COLO829 (cell line): ENCODE data around the gene S100A11.
A peak's percentile ranks its signal among the peaks of the same experiment; 100 is the strongest.

Experiments
- DNase-seq: peaks from one replicate; pipeline ENCODE4 v3.0.0; 2012; ENCODE audit warnings: low spot score

S100A11 gene

GRCh38 chr1:152039461-152039860 lies 2.7 kb upstream of the S100A11 start:
- DNase-seq, result no peak

- no peak for DNase-seq
These were observed 2.1 kb upstream of the S100A11 start for GRCh38 chr1:152038871-152039270.

- DNase-seq, result peak; percentile 60
These were observed 1.1 kb downstream of the S100A11 start for GRCh38 chr1:152035539-152036266.

GRCh38 chr1:152034654-152035538 lies 1.9 kb downstream of the S100A11 start:
- peak; percentile 89 for DNase-seq

- peak; percentile 71 for DNase-seq
These were observed 2.5 kb downstream of the S100A11 start for GRCh38 chr1:152034324-152034653.

GRCh38 chr1:152029929-152030211 lies 6.9 kb downstream of the S100A11 start:
- DNase-seq, result no peak

- no peak for DNase-seq
These were observed 7.5 kb downstream of the S100A11 start for GRCh38 chr1:152029144-152029928.

GRCh38 chr1:152026895-152027294 lies 9.9 kb downstream of the S100A11 start:
- no peak for DNase-seq

GRCh38 chr1:152024223-152024622 lies 12.6 kb downstream of the S100A11 start:
- DNase-seq, result no peak

GRCh38 chr1:152023221-152023620 lies 13.6 kb downstream of the S100A11 start:
- DNase-seq, result no peak

GRCh38 chr1:152022474-152022873 lies 14.3 kb downstream of the S100A11 start:
- DNase-seq, result no peak

- DNase-seq, result no peak
These were observed 15.2 kb downstream of the S100A11 start for GRCh38 chr1:152021569-152021968.

- DNase-seq, result no peak
These were observed 16.0 kb downstream of the S100A11 start for GRCh38 chr1:152020849-152021248.

GRCh38 chr1:152018537-152018936 lies 18.3 kb downstream of the S100A11 start:
- DNase-seq, result no peak

GRCh38 chr1:152015766-152016165 lies 21.0 kb downstream of the S100A11 start:
- no peak for DNase-seq

- no peak for DNase-seq
These were observed 21.9 kb downstream of the S100A11 start for GRCh38 chr1:152014943-152015342.

GRCh38 chr1:152013664-152014237 lies 23.1 kb downstream of the S100A11 start:
- DNase-seq, result no peak

GRCh38 chr1:152009691-152010090 lies 27.1 kb downstream of the S100A11 start:
- DNase-seq, result no peak

- no peak for DNase-seq
These were observed 29.8 kb downstream of the S100A11 start for GRCh38 chr1:152007047-152007446.

- DNase-seq, result no peak
These were observed 31.4 kb downstream of the S100A11 start for GRCh38 chr1:152005360-152005912.

GRCh38 chr1:152003846-152004442 lies 32.9 kb downstream of the S100A11 start:
- no peak for DNase-seq

- DNase-seq, result no peak
These were observed 33.8 kb downstream of the S100A11 start for GRCh38 chr1:152002960-152003359.
